ENCODE measurements around the gene LRRTM3.

LRRTM3 gene

DNA sequence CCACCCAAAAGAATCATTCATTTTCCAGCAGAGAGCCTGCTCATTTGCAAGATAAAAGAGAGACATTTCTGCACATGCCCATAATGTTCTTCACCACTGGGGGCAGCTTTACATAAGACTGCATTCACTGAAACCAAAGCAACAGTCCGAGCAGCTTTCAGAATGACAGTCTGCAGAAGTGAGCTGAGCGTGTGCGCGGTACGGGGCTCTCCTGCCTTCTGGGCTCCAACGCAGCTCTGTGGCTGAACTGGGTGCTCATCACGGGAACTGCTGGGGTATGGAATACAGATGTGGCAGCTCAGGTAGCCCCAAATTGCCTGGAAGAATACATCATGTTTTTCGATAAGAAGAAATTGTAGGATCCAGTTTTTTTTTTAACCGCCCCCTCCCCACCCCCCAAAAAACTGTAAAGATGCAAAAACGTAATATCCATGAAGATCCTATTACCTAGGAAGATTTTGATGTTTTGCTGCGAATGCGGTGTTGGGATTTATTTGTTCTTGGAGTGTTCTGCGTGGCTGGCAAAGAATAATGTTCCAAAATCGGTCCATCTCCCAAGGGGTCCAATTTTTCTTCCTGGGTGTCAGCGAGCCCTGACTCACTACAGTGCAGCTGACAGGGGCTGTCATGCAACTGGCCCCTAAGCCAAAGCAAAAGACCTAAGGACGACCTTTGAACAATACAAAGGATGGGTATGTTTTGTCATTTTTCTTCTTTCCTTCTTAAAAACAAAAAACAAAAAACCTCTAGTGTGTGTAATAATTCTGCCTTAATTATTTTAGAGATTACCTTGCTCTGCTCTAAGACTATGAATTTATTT lies at the start of gene LRRTM3:
TSS of gene LRRTM3 (plus strand) at position 141 of the 820 bp plus-strand sequence.
- TF ChIP-seq CTCF (IDR thresholded peaks at IDR 0.05; ENCODE audit: poor library complexity, severe bottlenecking), result peak; percentile 68
- Histone ChIP-seq H3K27ac (ENCODE audit: poor library complexity, severe bottlenecking) (no peak within 1 kb of the TSS), H3K9me3 (ENCODE audit: severe bottlenecking) (no peaks in the 10 kb centered on the region), H3K27me3 (ENCODE audit: insufficient read depth, poor library complexity, severe bottlenecking) (peaks cover 66% of the 10 kb centered on the region), H3K36me3 (ENCODE audit: low read depth) (no peaks in the 10 kb centered on the region), H3K4me1 (ENCODE audit: insufficient read depth, poor library complexity, severe bottlenecking) (no peaks in the 10 kb centered on the region), H3K4me3 (ENCODE audit: severe bottlenecking) (no peak within 1 kb of the TSS)
- DNase-seq (ENCODE audit: low spot score) (no peak), ATAC-seq (ENCODE audit: low read depth) (peak; percentile 98)

- no peaks in the 10 kb centered on the region for H3K9me3 ChIP-seq (ENCODE audit: severe bottlenecking)
- no peak for ATAC-seq (ENCODE audit: low read depth)
Observed at GRCh38 chr10:66877361-66877760, 48.5 kb upstream of the LRRTM3 start.

GRCh38 chr10:66880292-66880691 lies 45.5 kb upstream of the LRRTM3 start:
- no peaks in the 10 kb centered on the region for H3K4me1 ChIP-seq (ENCODE audit: insufficient read depth, poor library complexity, severe bottlenecking)

More at GRCh38 chr10:66877361-66877760, 48.5 kb upstream of the LRRTM3 start:
- Histone ChIP-seq H3K36me3 (ENCODE audit: low read depth) (no peaks in the 10 kb centered on the region), H3K27ac (ENCODE audit: poor library complexity, severe bottlenecking) (no peak overlapping the region), H3K4me1 (ENCODE audit: insufficient read depth, poor library complexity, severe bottlenecking) (no peaks in the 10 kb centered on the region), H3K27me3 (ENCODE audit: insufficient read depth, poor library complexity, severe bottlenecking) (peaks cover 16% of the 10 kb centered on the region), H3K4me3 (ENCODE audit: severe bottlenecking) (no peak overlapping the region)
- TF ChIP-seq CTCF (IDR thresholded peaks at IDR 0.05; ENCODE audit: poor library complexity, severe bottlenecking), result no peak
- DNase-seq (ENCODE audit: low spot score), result no peak

DNA sequence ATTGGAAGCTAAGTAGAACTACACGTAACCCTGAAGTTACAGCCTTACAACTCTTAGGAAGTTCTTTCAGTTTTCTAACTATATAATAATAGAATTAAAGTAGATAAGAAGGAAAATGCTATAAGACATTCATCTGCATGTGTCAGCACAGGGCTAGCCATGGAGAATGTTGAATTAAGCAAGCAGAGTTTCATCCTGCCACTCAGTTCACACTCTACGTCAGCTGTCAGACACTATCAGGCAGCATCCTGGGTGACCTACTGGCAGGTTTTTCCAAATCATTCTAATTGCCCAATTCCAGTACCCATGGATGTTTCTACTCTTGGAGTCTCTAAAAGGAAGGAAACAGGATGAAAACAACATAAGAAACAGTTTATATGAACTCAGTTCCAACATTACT lies 45.0 kb upstream of the LRRTM3 start:
- no peak for DNase-seq (ENCODE audit: low spot score)
- Histone ChIP-seq H3K27ac (ENCODE audit: poor library complexity, severe bottlenecking) (no peak overlapping the region), H3K9me3 (ENCODE audit: severe bottlenecking) (no peaks in the 10 kb centered on the region), H3K36me3 (ENCODE audit: low read depth) (no peaks in the 10 kb centered on the region), H3K4me3 (ENCODE audit: severe bottlenecking) (no peak overlapping the region), H3K4me1 (ENCODE audit: insufficient read depth, poor library complexity, severe bottlenecking) (no peaks in the 10 kb centered on the region), H3K27me3 (ENCODE audit: insufficient read depth, poor library complexity, severe bottlenecking) (peaks cover 9% of the 10 kb centered on the region)
- no peak for TF ChIP-seq CTCF (IDR thresholded peaks at IDR 0.05; ENCODE audit: poor library complexity, severe bottlenecking)
- ATAC-seq (ENCODE audit: low read depth), result no peak

More at GRCh38 chr10:66880292-66880691, 45.5 kb upstream of the LRRTM3 start:
- no peak overlapping the region for H3K27ac ChIP-seq (ENCODE audit: poor library complexity, severe bottlenecking)
- no peak for DNase-seq (ENCODE audit: low spot score)
- no peak for TF ChIP-seq CTCF (IDR thresholded peaks at IDR 0.05; ENCODE audit: poor library complexity, severe bottlenecking)
- no peak for ATAC-seq (ENCODE audit: low read depth)
- H3K9me3 ChIP-seq (ENCODE audit: severe bottlenecking), result no peaks in the 10 kb centered on the region
- H3K36me3 ChIP-seq (ENCODE audit: low read depth), result no peaks in the 10 kb centered on the region
- peaks cover 14% of the 10 kb centered on the region for H3K27me3 ChIP-seq (ENCODE audit: insufficient read depth, poor library complexity, severe bottlenecking)
- no peak overlapping the region for H3K4me3 ChIP-seq (ENCODE audit: severe bottlenecking)

DNA sequence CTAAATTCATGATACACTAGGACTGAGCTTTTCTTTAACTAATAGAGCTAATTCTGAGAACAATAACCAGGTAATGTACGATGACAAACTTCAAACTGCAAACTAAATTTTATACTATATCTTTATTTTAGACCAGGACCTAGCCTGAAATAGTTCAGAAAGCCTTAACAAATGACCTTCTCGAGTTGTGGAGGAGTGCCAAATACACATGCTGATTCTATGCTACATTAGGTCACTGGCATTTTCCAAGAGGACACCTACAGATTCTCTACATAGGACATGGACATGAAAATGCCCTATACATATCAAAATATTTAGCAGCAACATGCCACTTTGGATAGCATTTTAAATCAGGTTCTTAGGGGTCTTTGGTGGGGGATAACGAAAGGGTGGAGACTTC lies 44.0 kb upstream of the LRRTM3 start:
- peaks cover 2% of the 10 kb centered on the region for H3K27me3 ChIP-seq (ENCODE audit: insufficient read depth, poor library complexity, severe bottlenecking)

More for the DNA sequence above, 44.0 kb upstream of the LRRTM3 start:
- ATAC-seq (ENCODE audit: low read depth) (no peak), DNase-seq (ENCODE audit: low spot score) (no peak)
- Histone ChIP-seq H3K9me3 (ENCODE audit: severe bottlenecking) (no peaks in the 10 kb centered on the region), H3K4me3 (ENCODE audit: severe bottlenecking) (no peak overlapping the region), H3K4me1 (ENCODE audit: insufficient read depth, poor library complexity, severe bottlenecking) (no peaks in the 10 kb centered on the region), H3K27ac (ENCODE audit: poor library complexity, severe bottlenecking) (no peak overlapping the region), H3K36me3 (ENCODE audit: low read depth) (no peaks in the 10 kb centered on the region)
- no peak for TF ChIP-seq CTCF (IDR thresholded peaks at IDR 0.05; ENCODE audit: poor library complexity, severe bottlenecking)
